GM23338 (cell line): Measurements from ENCODE around the gene PINK1.

Source experiments
- CREB1 ChIP-seq: fragments of 250-450 bp; sonication (Bioruptor Pico); IDR thresholded peaks from 2 replicates; pipeline ENCODE4 v1.5.0; 2020; ENCODE audit warnings: low read depth, mild to moderate bottlenecking, moderate library complexity
- CTCF ChIP-seq, 2 experiments: fragments of 200-600 bp in 1 of 2; sonication (generic) in 1 of 2; conservative IDR thresholded peaks; 2 replicates each; pipeline versions ENCODE4 v1.5.1 to v1.6.1; 2016 to 2017; ENCODE audit warnings: antibody characterized with exemption in 2 of 2, low read depth in 2 of 2, mild to moderate bottlenecking in 2 of 2, moderate library complexity in 1 of 2
- ETS1 ChIP-seq: IDR thresholded peaks from 2 replicates; pipeline ENCODE4 v1.6.1; 2016; ENCODE audit warnings: antibody characterized with exemption
- EZH2 ChIP-seq: fragments of 200-600 bp; sonication (generic); IDR thresholded peaks from one replicate; pipeline ENCODE4 v1.8.0; 2017; ENCODE audit warnings: antibody characterized with exemption, mild to moderate bottlenecking, low read depth; ENCODE audit not compliant: unreplicated experiment
- EZH2phosphoT487 ChIP-seq: fragments of 200-600 bp; sonication (generic); IDR thresholded peaks from one replicate; pipeline ENCODE4 v1.8.1; 2018; ENCODE audit warnings: antibody characterized with exemption; ENCODE audit not compliant: unreplicated experiment
- JUNB ChIP-seq: IDR thresholded peaks from one replicate; pipeline ENCODE4 v1.6.1; 2016; ENCODE audit warnings: antibody characterized with exemption; ENCODE audit not compliant: unreplicated experiment
- NANOG ChIP-seq: IDR thresholded peaks from 2 replicates; pipeline ENCODE4 v1.6.1; 2016; ENCODE audit warnings: antibody characterized with exemption, borderline replicate concordance
- POLR2AphosphoS5 ChIP-seq: IDR thresholded peaks from 2 replicates; pipeline ENCODE4 v1.6.1; 2016; ENCODE audit warnings: antibody characterized with exemption, low read depth
- STAT1 ChIP-seq: IDR thresholded peaks from one replicate; pipeline ENCODE4 v1.6.1; 2016; ENCODE audit warnings: antibody characterized with exemption; ENCODE audit not compliant: unreplicated experiment
- ZNF114 ChIP-seq: fragments of 250-450 bp; sonication (Bioruptor Pico); IDR thresholded peaks from 2 replicates; pipeline ENCODE4 v1.5.0; 2020; ENCODE audit warnings: mild to moderate bottlenecking, moderate library complexity
- ZNF331 ChIP-seq: fragments of 250-450 bp; sonication (Bioruptor Pico); IDR thresholded peaks from 2 replicates; pipeline ENCODE4 v1.5.0; 2020; ENCODE audit warnings: low read depth, mild to moderate bottlenecking, moderate library complexity
- ZNF462 ChIP-seq: fragments of 250-450 bp; sonication (Bioruptor Pico); IDR thresholded peaks from 2 replicates; pipeline ENCODE4 v1.5.0; 2020; ENCODE audit warnings: mild to moderate bottlenecking, moderate library complexity
- TF ChIP-seq, protein P1 (sequence below): IDR thresholded peaks from one replicate; pipeline ENCODE4 v1.6.1; 2018; ENCODE audit warnings: antibody characterized with exemption; ENCODE audit not compliant: unreplicated experiment

- no peak for TF ChIP-seq CTCF (conservative IDR thresholded peaks at IDR 0.05; ENCODE audit: low read depth in 2 of 2)
- TF ChIP-seq EZH2 = no peak
- no peak for TF ChIP-seq POLR2AphosphoS5
- TF ChIP-seq, protein P1, sequence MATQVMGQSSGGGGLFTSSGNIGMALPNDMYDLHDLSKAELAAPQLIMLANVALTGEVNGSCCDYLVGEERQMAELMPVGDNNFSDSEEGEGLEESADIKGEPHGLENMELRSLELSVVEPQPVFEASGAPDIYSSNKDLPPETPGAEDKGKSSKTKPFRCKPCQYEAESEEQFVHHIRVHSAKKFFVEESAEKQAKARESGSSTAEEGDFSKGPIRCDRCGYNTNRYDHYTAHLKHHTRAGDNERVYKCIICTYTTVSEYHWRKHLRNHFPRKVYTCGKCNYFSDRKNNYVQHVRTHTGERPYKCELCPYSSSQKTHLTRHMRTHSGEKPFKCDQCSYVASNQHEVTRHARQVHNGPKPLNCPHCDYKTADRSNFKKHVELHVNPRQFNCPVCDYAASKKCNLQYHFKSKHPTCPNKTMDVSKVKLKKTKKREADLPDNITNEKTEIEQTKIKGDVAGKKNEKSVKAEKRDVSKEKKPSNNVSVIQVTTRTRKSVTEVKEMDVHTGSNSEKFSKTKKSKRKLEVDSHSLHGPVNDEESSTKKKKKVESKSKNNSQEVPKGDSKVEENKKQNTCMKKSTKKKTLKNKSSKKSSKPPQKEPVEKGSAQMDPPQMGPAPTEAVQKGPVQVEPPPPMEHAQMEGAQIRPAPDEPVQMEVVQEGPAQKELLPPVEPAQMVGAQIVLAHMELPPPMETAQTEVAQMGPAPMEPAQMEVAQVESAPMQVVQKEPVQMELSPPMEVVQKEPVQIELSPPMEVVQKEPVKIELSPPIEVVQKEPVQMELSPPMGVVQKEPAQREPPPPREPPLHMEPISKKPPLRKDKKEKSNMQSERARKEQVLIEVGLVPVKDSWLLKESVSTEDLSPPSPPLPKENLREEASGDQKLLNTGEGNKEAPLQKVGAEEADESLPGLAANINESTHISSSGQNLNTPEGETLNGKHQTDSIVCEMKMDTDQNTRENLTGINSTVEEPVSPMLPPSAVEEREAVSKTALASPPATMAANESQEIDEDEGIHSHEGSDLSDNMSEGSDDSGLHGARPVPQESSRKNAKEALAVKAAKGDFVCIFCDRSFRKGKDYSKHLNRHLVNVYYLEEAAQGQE = no peak
- TF ChIP-seq CREB1 (CRISPR knock-in tag) = no peak
- TF ChIP-seq EZH2phosphoT487 = no peak
- no peak for TF ChIP-seq JUNB
- TF ChIP-seq ETS1 = no peak
- no peak for TF ChIP-seq ZNF331
- no peak for TF ChIP-seq NANOG
- no peak for TF ChIP-seq ZNF114
- no peak for TF ChIP-seq STAT1
- no peak for TF ChIP-seq ZNF462 (CRISPR knock-in tag)
Observed at GRCh38 chr1:20615946-20616846, 17.1 kb upstream of the PINK1 start.
